Endothelial cell of umbilical vein (primary cell): ENCODE measurements around the gene RTBDN. TPM values are rescaled to one million over a fixed set of nuclear protein-coding genes. Genes with fewer than 3 reads are reported as not detected.
A peak's percentile ranks its signal among the peaks of the same experiment; 100 is the strongest.

Source experiments
- BruUV-seq: library from RNA; stranded (reverse); fragments of 400-500 nt; replicated peaks from 2 replicates; lab custom pipeline; 2021; lab: Mats Ljungman, UMichigan
- CTCF ChIA-PET: fragments of 300-600, 350-600 bp; sonication (Branson Sonifier 250); formaldehyde crosslinking; loops from one replicate; lab custom pipeline; 2021; ENCODE audit warnings: antibody characterized with exemption, inconsistent platforms; lab: Charles Lee
- POLR2A ChIA-PET: fragments of 300-600, 350-600 bp; sonication (Branson Sonifier 250); formaldehyde crosslinking; loops from one replicate; lab custom pipeline; 2021; ENCODE audit warnings: antibody characterized with exemption, inconsistent platforms; lab: Charles Lee
- DNase-seq: peaks from one replicate; pipeline ENCODE4 v3.0.0-alpha.2; 2011; ENCODE audit warnings: low read depth, low spot score
- FAIRE-seq: peaks from 2 replicates; lab custom pipeline; 2011; peaks lifted over from hg19 to GRCh38; lab: Jason Lieb, UNC
- H2AFZ ChIP-seq: 2 replicates; pipeline ENCODE4 v1.6.0; 2012; ENCODE audit warnings: low read depth, low read length, control low read depth, inconsistent platforms
- H3K27ac ChIP-seq: 2 replicates; pipeline ENCODE4 v1.5.1; 2011; ENCODE audit warnings: low read depth, mild to moderate bottlenecking, control low read depth, low read length, moderate library complexity; ENCODE audit not compliant: insufficient read depth
- H3K27me3 ChIP-seq, 2 experiments: 2 replicates each; pipeline versions ENCODE4 v1.6.0 to v1.6.1; 2011; ENCODE audit warnings: low read length in 2 of 2, mixed read lengths in 1 of 2; ENCODE audit not compliant: control insufficient read depth in 2 of 2, insufficient read depth in 2 of 2
- H3K36me3 ChIP-seq, 2 experiments: 2 replicates in 1 of 2; 3 replicates in 1 of 2; pipeline ENCODE4 v1.5.1; 2011; ENCODE audit warnings: low read length in 2 of 2, mild to moderate bottlenecking in 1 of 2, moderate library complexity in 1 of 2; ENCODE audit not compliant: control insufficient read depth in 2 of 2, insufficient read depth in 2 of 2; ENCODE audit errors: extremely low read depth in 1 of 2
- H3K4me1 ChIP-seq: 3 replicates; pipeline ENCODE4 v1.5.1; 2011; ENCODE audit warnings: mild to moderate bottlenecking, low read length; ENCODE audit not compliant: control insufficient read depth, insufficient read depth; ENCODE audit errors: extremely low read depth
- H3K4me2 ChIP-seq: 2 replicates; pipeline ENCODE4 v1.6.1; 2011; ENCODE audit warnings: low read length, control low read depth, mixed read lengths; ENCODE audit not compliant: insufficient read depth
- H3K4me3 ChIP-seq, 3 experiments: fragments of 200-600 bp in 1 of 3; sonication (generic), shearing (Covaris generic) in 1 of 3; replicated peaks in 1 of 3; 2 replicates each; pipeline ENCODE4 v1.5.1; 2011 to 2016; ENCODE audit warnings: control low read depth in 3 of 3, low read length in 3 of 3, mild to moderate bottlenecking in 2 of 3, inconsistent platforms in 1 of 3, low read depth in 1 of 3, moderate library complexity in 1 of 3; ENCODE audit not compliant: insufficient read depth in 1 of 3
- H3K79me2 ChIP-seq: 2 replicates; pipeline ENCODE4 v1.6.0; 2012; ENCODE audit warnings: low read length, inconsistent platforms; ENCODE audit not compliant: control insufficient read depth, insufficient read depth
- H3K9ac ChIP-seq: replicated peaks from 2 replicates; pipeline ENCODE3; 2011; ENCODE audit warnings: low read length, control low read depth; ENCODE audit not compliant: insufficient read depth; ENCODE audit errors: extremely low read depth
- H3K9me1 ChIP-seq: replicated peaks from 3 replicates; pipeline ENCODE4 v1.6.0; 2011; ENCODE audit warnings: mild to moderate bottlenecking, low read length; ENCODE audit not compliant: control insufficient read depth, insufficient read depth; ENCODE audit errors: extremely low read depth
- H3K9me3 ChIP-seq: replicated peaks from 2 replicates; pipeline ENCODE4 v1.5.1; 2012; ENCODE audit warnings: low read length, inconsistent platforms; ENCODE audit not compliant: control insufficient read depth, insufficient read depth
- H4K20me1 ChIP-seq: replicated peaks from 2 replicates; pipeline ENCODE3; 2011; ENCODE audit warnings: mild to moderate bottlenecking, low read length; ENCODE audit not compliant: control insufficient read depth, insufficient read depth; ENCODE audit errors: extremely low read depth
- CTCF ChIP-seq, 2 donors: IDR thresholded peaks; 1 replicate in 1 of 2; 2 replicates in 1 of 2; pipeline ENCODE4 v1.5.1; 2011; ENCODE audit warnings: low read length in 2 of 2, mild to moderate bottlenecking in 2 of 2, moderate library complexity in 2 of 2, control low read depth in 1 of 2, inconsistent platforms in 1 of 2, low read depth in 1 of 2; ENCODE audit not compliant: insufficient read depth in 1 of 2; ENCODE audit errors: extremely low read depth in 1 of 2
- EZH2 ChIP-seq: IDR thresholded peaks from 2 replicates; pipeline ENCODE4 v1.6.1; 2012; ENCODE audit warnings: borderline replicate concordance, low read depth, mild to moderate bottlenecking, moderate library complexity, low read length, inconsistent platforms; ENCODE audit not compliant: severe bottlenecking
- FOS ChIP-seq: IDR thresholded peaks from 2 replicates; pipeline ENCODE4 v1.6.1; 2011; ENCODE audit warnings: mild to moderate bottlenecking, low read length, moderate library complexity, borderline replicate concordance; ENCODE audit not compliant: insufficient read depth
- POLR2A ChIP-seq: IDR thresholded peaks from 2 replicates; pipeline ENCODE4 v1.6.1; 2012; ENCODE audit warnings: low read depth, mild to moderate bottlenecking, control low read depth, low read length
- POLR2AphosphoS5 ChIP-seq: IDR thresholded peaks from 2 replicates; pipeline ENCODE4 v1.6.1; 2012; ENCODE audit warnings: low read depth, mild to moderate bottlenecking, control low read depth, low read length, moderate library complexity; ENCODE audit not compliant: insufficient read depth
- dilution Hi-C: fragments of 300-500 bp; cut with MboI; formaldehyde crosslinking; loops from one replicate; pipeline ENCODE4 v1.15.0; 2019; ENCODE audit warnings: low sequenced_read_pairs; ENCODE audit not compliant: extremely low pct_ligation_motif_present
- intact Hi-C: fragments of 100-400 bp; cut with micrococcal nuclease; formaldehyde crosslinking; loops from one replicate; pipeline ENCODE4 v1.10.0; 2022
- polyA plus RNA-seq, 4 experiments: library from polyadenylated mRNA; depleted of rRNA in 3 of 4; stranded (reverse) in 3 of 4; unstranded in 1 of 4; fragments of >200 nt; gene quantifications; 2 replicates each; pipeline versions ENCODE4 v1.2.1 to v1.2.3, GENCODE V29; 2011 to 2012; ENCODE audit warnings: missing spikeins in 1 of 4
- total RNA-seq: library from RNA; stranded (reverse); gene quantifications from 2 replicates; pipeline ENCODE4 v1.2.3, GENCODE V29; 2021

RTBDN gene
- total and polyA plus RNA-seq, 2 donors (not counting 3 experiments of a cell fraction or from before 2014, with no cell fraction given): not detected

GRCh38 chr19:12801466-12802266 lies 32.7 kb downstream of the RTBDN start, which contains the start of the genes PRDX2 and THSD8:
Gene PRDX2 (minus strand): TSS chr19:12801800. CDS start chr19:12801261, 539 bp downstream.
Gene THSD8 (plus strand): TSS chr19:12802069. CDS start chr19:12802072, 3 bp downstream.
- FAIRE-seq: peak; percentile 89
- H3K27ac ChIP-seq: no peak within 1 kb of the TSS
- intact Hi-C loops: loop anchor here (2.0 kb wide), 1 partner anchor 45 kb away; no protein-coding TSS in a partner anchor
- H3K4me3 ChIP-seq: peak within 1 kb of the TSS; percentile 40 to 72 (median 64)
- no peaks in the 10 kb centered on the region for H4K20me1 ChIP-seq
- H3K4me2 ChIP-seq: peak within 1 kb of the TSS; percentile 68
- peak within 1 kb of the TSS; percentile 57 for H3K9ac ChIP-seq
- no peaks in the 10 kb centered on the region for H3K9me3 ChIP-seq
- peaks cover 15% of the 10 kb centered on the region for H3K4me1 ChIP-seq
- H3K79me2 ChIP-seq: peaks cover 14% of the 10 kb centered on the region
- peak; percentile 75 for DNase-seq
- H2AFZ ChIP-seq: peak within 1 kb of the TSS; percentile 63
- dilution Hi-C loops: no loop called here
- TF ChIP-seq EZH2 (no peak), POLR2AphosphoS5 (peak; percentile 98), POLR2A (peak; percentile 99), CTCF (IDR thresholded peaks at IDR 0.05; ENCODE audit: extremely low read depth in 1 of 2, insufficient read depth in 1 of 2, low read depth in 1 of 2, low read length in 2 of 2) (peak in 1 of 2 donors; percentile 9), FOS (no peak)
- POLR2A ChIA-PET: interaction anchor here (0.6 to 1.4 kb wide), 3 partner anchors 10 to 62 kb away, joined by 3 to 5 read pairs (median 4); partner anchors contain the start of gene JUNB
- no peaks in the 10 kb centered on the region for H3K27me3 ChIP-seq
- no peaks in the 10 kb centered on the region for H3K9me1 ChIP-seq
- CTCF ChIA-PET: interaction anchor here (1.0 to 13.8 kb wide), 4 partner anchors 18 to 46 kb away, joined by 3 to 524 read pairs (median 208); partner anchors contain the start of gene HOOK2
- H3K36me3 ChIP-seq: peaks cover 0 to 12% of the 10 kb centered on the region in 2 experiments
- BruUV-seq: no TSS peak
